ENCODE data around the gene EDIL3. TPM values are rescaled to one million over a fixed set of nuclear protein-coding genes. Genes with fewer than 3 reads are reported as not detected.

The EDIL3 gene
- total and polyA plus RNA-seq, 2 of the 8 experiments (the other 6 are each of a cell fraction or from before 2014, with no cell fraction given): 14.7 to 47.2 TPM

DNA sequence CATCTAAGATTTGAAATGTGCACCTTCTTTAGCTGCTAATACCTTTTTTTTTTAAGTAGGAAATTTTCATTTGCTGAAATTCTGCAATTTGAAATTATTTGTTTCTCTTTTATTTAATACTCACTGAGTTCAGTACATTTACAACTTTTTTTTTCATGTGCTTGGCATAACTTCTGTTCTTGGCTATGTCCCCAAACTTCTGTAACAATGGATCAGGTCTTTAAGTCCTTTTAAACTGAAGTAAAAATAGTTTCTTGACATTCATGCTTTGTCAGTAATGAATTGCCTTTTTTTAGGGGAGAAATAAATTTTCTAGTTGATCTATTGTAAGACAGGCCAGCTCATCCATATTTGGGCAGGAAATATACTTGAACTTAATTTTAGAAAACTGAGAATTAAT is 41.5 kb downstream of the EDIL3 start (continued):
- TF ChIP-seq NRF1 (IDR thresholded peaks at IDR 0.05; ENCODE audit: low read depth, low read length): no peak
- no peak for TF ChIP-seq FOSL1 (IDR thresholded peaks at IDR 0.05; ENCODE audit: insufficient read depth, low read depth, low read length)
- TF ChIP-seq BACH1 (IDR thresholded peaks at IDR 0.05; ENCODE audit: low read length): no peak
- TF ChIP-seq CREB1 (IDR thresholded peaks at IDR 0.05): no peak
- TF ChIP-seq RFX5 (IDR thresholded peaks at IDR 0.05; ENCODE audit: borderline replicate concordance, low read depth, low read length): no peak
- TF ChIP-seq RBBP5 (IDR thresholded peaks at IDR 0.05; ENCODE audit: borderline replicate concordance, low read depth, low read length): no peak
- no peak for TF ChIP-seq POLR2AphosphoS5 (IDR thresholded peaks at IDR 0.05; ENCODE audit: low read depth, low read length)
- TF ChIP-seq SAP30 (IDR thresholded peaks at IDR 0.05; ENCODE audit: insufficient read depth, insufficient replicate concordance, low read length): no peak

All from H1 (cell line).